Suprapubic skin (tissue), 4 donors: Measurements from ENCODE around the gene SSRP1. TPM values are rescaled to one million over a fixed set of nuclear protein-coding genes. Genes with fewer than 3 reads are reported as not detected.
A peak's percentile ranks its signal among the peaks of the same experiment; 100 is the strongest.

Experiments
- DNase-seq, 2 donors: peaks; one replicate each; pipeline ENCODE4 v3.0.0-alpha.2; 2019; ENCODE audit warnings: low spot score in 2 of 2
- H3K27ac ChIP-seq: fragments of 200-600 bp; sonication (generic); one replicate; pipeline ENCODE4 v1.5.1; 2019
- H3K27me3 ChIP-seq: fragments of 200-600 bp; sonication (generic); one replicate; pipeline ENCODE4 v1.5.1; 2019
- H3K36me3 ChIP-seq: fragments of 200-600 bp; sonication (generic); one replicate; pipeline ENCODE4 v1.5.1; 2019
- H3K4me1 ChIP-seq: fragments of 200-600 bp; sonication (generic); one replicate; pipeline ENCODE4 v1.5.1; 2019
- H3K4me3 ChIP-seq: fragments of 200-600 bp; sonication (generic); one replicate; pipeline ENCODE4 v1.5.1; 2019; ENCODE audit warnings: mild to moderate bottlenecking
- H3K9me3 ChIP-seq: fragments of 200-600 bp; sonication (generic); one replicate; pipeline ENCODE4 v1.5.1; 2019
- CTCF ChIP-seq, 2 donors: fragments of 200-600 bp in 1 of 2; fragments of 450-650 bp in 1 of 2; sonication (generic) in 1 of 2; IDR thresholded peaks; one replicate each; pipeline ENCODE4 v1.5.1; 2016 to 2019; ENCODE audit warnings: antibody characterized with exemption in 2 of 2, mild to moderate bottlenecking in 1 of 2, moderate library complexity in 1 of 2
- EP300 ChIP-seq: sonication (generic); formaldehyde crosslinking; IDR thresholded peaks from one replicate; pipeline ENCODE4 v1.6.1; 2017; ENCODE audit warnings: antibody characterized with exemption
- POLR2A ChIP-seq, 2 donors: fragments of 450-650 bp; IDR thresholded peaks; one replicate each; pipeline ENCODE4 v1.6.1; 2017; ENCODE audit warnings: antibody characterized with exemption in 2 of 2, mild to moderate bottlenecking in 2 of 2, moderate library complexity in 2 of 2
- POLR2AphosphoS5 ChIP-seq, 3 donors: sonication (generic); formaldehyde crosslinking; IDR thresholded peaks; one replicate each; pipeline ENCODE4 v1.6.1; 2017; ENCODE audit warnings: antibody characterized with exemption in 3 of 3
- WGBS: methylation state at CpG from one replicate; pipeline ENCODE4 v1.1.5; 2018; 5-methylcytosine and 5-hydroxymethylcytosine counted together
- total RNA-seq, 4 donors: library from RNA; depleted of rRNA; stranded (reverse); fragments of >200 nt; gene quantifications; one replicate each; pipeline ENCODE4 v1.1.0, GENCODE V29; 2016

Gene SSRP1
- total RNA-seq, 4 donors from 2014 or later = 59.9 to 96.5 (median 67.9) TPM

- H3K36me3 ChIP-seq = peaks cover 53% of the 10 kb centered on the region
- 81% methylated on average over 17 of the region's 17 CpGs for WGBS
- no peaks in the 10 kb centered on the region for H3K9me3 ChIP-seq
- H3K4me1 ChIP-seq = peaks cover 55% of the 10 kb centered on the region
- no peak for TF ChIP-seq POLR2AphosphoS5 (IDR thresholded peaks at IDR 0.05)
- no peak for TF ChIP-seq POLR2A (IDR thresholded peaks at IDR 0.05)
- TF ChIP-seq EP300 = no peak
- TF ChIP-seq CTCF (IDR thresholded peaks at IDR 0.05) = no peak
- DNase-seq = peak in 1 of 2 donors; percentile 57
- no peaks in the 10 kb centered on the region for H3K27me3 ChIP-seq
- H3K4me3 ChIP-seq = no peak overlapping the region
- H3K27ac ChIP-seq = peak overlapping the region; percentile 55
These were observed 32.3 kb downstream of the SSRP1 start for GRCh38 chr11:57303280-57303989.

- no peak for TF ChIP-seq EP300
- TF ChIP-seq POLR2A (IDR thresholded peaks at IDR 0.05) = no peak
- TF ChIP-seq POLR2AphosphoS5 (IDR thresholded peaks at IDR 0.05) = no peak
- no peak for TF ChIP-seq CTCF (IDR thresholded peaks at IDR 0.05)
- H3K9me3 ChIP-seq = no peaks in the 10 kb centered on the region
- H3K4me1 ChIP-seq = peaks cover 45% of the 10 kb centered on the region
- H3K36me3 ChIP-seq = peaks cover 60% of the 10 kb centered on the region
- no peak overlapping the region for H3K4me3 ChIP-seq
- H3K27ac ChIP-seq = no peak overlapping the region
- no peak for DNase-seq
- 88% methylated on average over 4 of the region's 15 CpGs for WGBS
- H3K27me3 ChIP-seq = no peaks in the 10 kb centered on the region
These were observed 33.2 kb downstream of the SSRP1 start for GRCh38 chr11:57302489-57302888.

GRCh38 chr11:57301711-57302423 is 33.8 kb downstream of the SSRP1 start:
- no peaks in the 10 kb centered on the region for H3K9me3 ChIP-seq
- H3K4me3 ChIP-seq = no peak overlapping the region
- peaks cover 63% of the 10 kb centered on the region for H3K36me3 ChIP-seq
- WGBS = 93% methylated on average over 6 of the region's 27 CpGs
- TF ChIP-seq CTCF (IDR thresholded peaks at IDR 0.05) = no peak
- no peak for TF ChIP-seq POLR2AphosphoS5 (IDR thresholded peaks at IDR 0.05)
- no peak for TF ChIP-seq EP300
- TF ChIP-seq POLR2A (IDR thresholded peaks at IDR 0.05) = no peak
- DNase-seq = peak in 1 of 2 donors; percentile 79
- H3K27ac ChIP-seq = no peak overlapping the region
- H3K27me3 ChIP-seq = no peaks in the 10 kb centered on the region
- H3K4me1 ChIP-seq = peaks cover 39% of the 10 kb centered on the region

GRCh38 chr11:57300785-57301184 is 34.9 kb downstream of the SSRP1 start:
- DNase-seq = no peak
- Histone ChIP-seq H3K27ac (no peak overlapping the region), H3K27me3 (no peaks in the 10 kb centered on the region), H3K4me3 (no peak overlapping the region), H3K4me1 (peaks cover 30% of the 10 kb centered on the region), H3K36me3 (peaks cover 63% of the 10 kb centered on the region), H3K9me3 (no peaks in the 10 kb centered on the region)
- WGBS = 96% methylated on average over 10 of the region's 10 CpGs
- TF ChIP-seq EP300 (no peak), CTCF (IDR thresholded peaks at IDR 0.05) (no peak), POLR2A (IDR thresholded peaks at IDR 0.05) (no peak), POLR2AphosphoS5 (IDR thresholded peaks at IDR 0.05) (no peak)

- WGBS = 96% methylated on average over 5 of the region's 5 CpGs
- Histone ChIP-seq H3K4me1 (peaks cover 30% of the 10 kb centered on the region), H3K4me3 (no peak overlapping the region), H3K27ac (no peak overlapping the region), H3K9me3 (no peaks in the 10 kb centered on the region), H3K27me3 (no peaks in the 10 kb centered on the region), H3K36me3 (peaks cover 63% of the 10 kb centered on the region)
- TF ChIP-seq POLR2AphosphoS5 (IDR thresholded peaks at IDR 0.05) (no peak), CTCF (IDR thresholded peaks at IDR 0.05) (no peak), POLR2A (IDR thresholded peaks at IDR 0.05) (no peak), EP300 (no peak)
- no peak for DNase-seq
These were observed 36.4 kb downstream of the SSRP1 start for GRCh38 chr11:57299150-57299737.
